ENCODE data around the gene TCF12. TPM values are rescaled to one million over a fixed set of nuclear protein-coding genes. Genes with fewer than 3 reads are reported as not detected.

Gene TCF12
- total RNA-seq, 4 donors from 2014 or later = 108 to 177 (median 148) TPM

GRCh38 chr15:57253082-57253481, 334.6 kb downstream of the TCF12 start:
- H3K27ac ChIP-seq (replicated peaks in 1 of 4) = no peak overlapping the region
- WGBS = 90% methylated on average over 5 of the region's 5 CpGs
- intact Hi-C loops (cut with DNase I) = no loop called here
- H3K4me1 ChIP-seq = peaks cover 0 to 8% (median 3%) of the 10 kb centered on the region in 4 donors
- DNase-seq (ENCODE audit: extremely low spot score) = no peak
- H3K36me3 ChIP-seq = peaks cover 0 to 50% (median 5%) of the 10 kb centered on the region in 4 donors
- H3K4me3 ChIP-seq = no peak overlapping the region
- H3K27me3 ChIP-seq = no peaks in the 10 kb centered on the region
- no peaks in the 10 kb centered on the region for H3K9me3 ChIP-seq
- no peak for TF ChIP-seq POLR2A (IDR thresholded peaks at IDR 0.05; ENCODE audit: low read depth)
- TF ChIP-seq EP300 (IDR thresholded peaks at IDR 0.05) = no peak
- TF ChIP-seq POLR2AphosphoS5 (IDR thresholded peaks at IDR 0.05) = no peak
- TF ChIP-seq CTCF (IDR thresholded peaks at IDR 0.05) = no peak

GRCh38 chr15:57253500-57253899, 335.1 kb downstream of the TCF12 start:
- Histone ChIP-seq H3K36me3 (peaks cover 0 to 50% (median 5%) of the 10 kb centered on the region in 4 donors), H3K27me3 (no peaks in the 10 kb centered on the region), H3K27ac (replicated peaks in 1 of 4) (no peak overlapping the region), H3K4me1 (peaks cover 0 to 8% (median 3%) of the 10 kb centered on the region in 4 donors), H3K9me3 (no peaks in the 10 kb centered on the region), H3K4me3 (no peak overlapping the region)
- no peak for DNase-seq (ENCODE audit: extremely low spot score)
- no peak for TF ChIP-seq CTCF (IDR thresholded peaks at IDR 0.05)
- no peak for TF ChIP-seq POLR2A (IDR thresholded peaks at IDR 0.05; ENCODE audit: low read depth)
- no peak for TF ChIP-seq EP300 (IDR thresholded peaks at IDR 0.05)
- TF ChIP-seq POLR2AphosphoS5 (IDR thresholded peaks at IDR 0.05) = no peak
- WGBS = 67% methylated on average over 2 of the region's 2 CpGs
- intact Hi-C loops (cut with DNase I) = no loop called here

GRCh38 chr15:57255751-57256341, 337.4 kb downstream of the TCF12 start:
- no peaks in the 10 kb centered on the region for H3K9me3 ChIP-seq
- TF ChIP-seq CTCF (IDR thresholded peaks at IDR 0.05) (no peak), EP300 (IDR thresholded peaks at IDR 0.05) (no peak), POLR2AphosphoS5 (IDR thresholded peaks at IDR 0.05) (no peak), POLR2A (IDR thresholded peaks at IDR 0.05; ENCODE audit: low read depth) (no peak)
- no peaks in the 10 kb centered on the region for H3K27me3 ChIP-seq
- DNase-seq (ENCODE audit: extremely low spot score) = no peak
- peaks cover 0 to 10% (median 4%) of the 10 kb centered on the region in 4 donors for H3K4me1 ChIP-seq
- H3K36me3 ChIP-seq = peaks cover 0 to 42% (median 5%) of the 10 kb centered on the region in 4 donors
- intact Hi-C loops (cut with DNase I) = no loop called here
- 97% methylated on average over 6 of the region's 6 CpGs for WGBS
- H3K27ac ChIP-seq (replicated peaks in 1 of 4) = no peak overlapping the region
- no peak overlapping the region for H3K4me3 ChIP-seq

GRCh38 chr15:57256939-57257338, 338.5 kb downstream of the TCF12 start:
- 87% methylated on average over 2 of the region's 2 CpGs for WGBS
- TF ChIP-seq EP300 (IDR thresholded peaks at IDR 0.05) (no peak), CTCF (IDR thresholded peaks at IDR 0.05) (no peak), POLR2A (IDR thresholded peaks at IDR 0.05; ENCODE audit: low read depth) (no peak)
- peaks cover 0 to 35% (median 5%) of the 10 kb centered on the region in 4 donors for H3K36me3 ChIP-seq
- DNase-seq (ENCODE audit: extremely low spot score) = no peak
- H3K4me1 ChIP-seq = peaks cover 0 to 9% (median 4%) of the 10 kb centered on the region in 4 donors
- no peaks in the 10 kb centered on the region for H3K27me3 ChIP-seq
- H3K9me3 ChIP-seq = no peaks in the 10 kb centered on the region
- intact Hi-C loops (cut with DNase I) = no loop called here
- H3K4me3 ChIP-seq = no peak overlapping the region
- no peak overlapping the region for H3K27ac ChIP-seq (replicated peaks in 1 of 4)

Measured in esophagus muscularis mucosa (tissue), 4 donors.